Astrocyte (in vitro differentiated cells and primary cell): ENCODE results near the gene ELK1. TPM values are rescaled to one million over a fixed set of nuclear protein-coding genes. Genes with fewer than 3 reads are reported as not detected.

Source experiments
- DNase-seq: peaks from one replicate; pipeline ENCODE4 v3.0.0-alpha.2; 2010; ENCODE audit warnings: low read depth
- FAIRE-seq: peaks from 2 replicates; lab custom pipeline; 2011; peaks lifted over from hg19 to GRCh38; lab: Jason Lieb, UNC
- H2AFZ ChIP-seq: 2 replicates; pipeline ENCODE4 v1.6.0; 2012; ENCODE audit warnings: low read depth, low read length, inconsistent platforms
- H3K27ac ChIP-seq: 2 replicates; pipeline ENCODE4 v1.5.1; 2011; ENCODE audit warnings: low read depth, low read length, inconsistent platforms
- H3K27me3 ChIP-seq: 2 replicates; pipeline ENCODE4 v1.6.0; 2011; ENCODE audit warnings: low read length, inconsistent platforms; ENCODE audit not compliant: insufficient read depth
- H3K36me3 ChIP-seq: 2 replicates; pipeline ENCODE4 v1.5.1; 2011; ENCODE audit warnings: low read length, inconsistent platforms; ENCODE audit not compliant: insufficient read depth
- H3K4me1 ChIP-seq: 2 replicates; pipeline ENCODE4 v1.5.1; 2011; ENCODE audit warnings: low read length, inconsistent platforms; ENCODE audit not compliant: insufficient read depth
- H3K4me2 ChIP-seq: 2 replicates; pipeline ENCODE4 v1.6.0; 2012; ENCODE audit warnings: low read length, inconsistent platforms
- H3K4me3 ChIP-seq: 2 replicates; pipeline ENCODE4 v1.5.1; 2011; ENCODE audit warnings: low read depth, mild to moderate bottlenecking, low read length, inconsistent platforms; ENCODE audit not compliant: insufficient read depth
- H3K79me2 ChIP-seq: 2 replicates; pipeline ENCODE4 v1.6.0; 2012; ENCODE audit warnings: mild to moderate bottlenecking, low read length, inconsistent platforms; ENCODE audit not compliant: insufficient read depth
- H3K9ac ChIP-seq: 2 replicates; pipeline ENCODE4 v1.6.0; 2012; ENCODE audit warnings: mild to moderate bottlenecking, low read length, inconsistent platforms
- H3K9me3 ChIP-seq: 2 replicates; pipeline ENCODE4 v1.5.1; 2012; ENCODE audit warnings: low read depth, mild to moderate bottlenecking, low read length, inconsistent platforms; ENCODE audit not compliant: insufficient read depth
- H4K20me1 ChIP-seq: 2 replicates; pipeline ENCODE4 v1.6.0; 2012; ENCODE audit warnings: low read length, inconsistent platforms; ENCODE audit not compliant: insufficient read depth
- H3K27ac Mint-ChIP-seq: one replicate; pipeline ENCODE4 v1.8.0; 2021; ENCODE audit warnings: mild to moderate bottlenecking, mixed read lengths; ENCODE audit not compliant: unreplicated experiment
- H3K27me3 Mint-ChIP-seq: one replicate; pipeline ENCODE4 v1.8.0; 2021; ENCODE audit warnings: low read depth, mixed read lengths; ENCODE audit not compliant: unreplicated experiment
- H3K36me3 Mint-ChIP-seq: one replicate; pipeline ENCODE4 v1.8.0; 2021; ENCODE audit warnings: low read depth, mixed read lengths; ENCODE audit not compliant: unreplicated experiment
- H3K4me1 Mint-ChIP-seq: one replicate; pipeline ENCODE4 v1.8.0; 2021; ENCODE audit warnings: low read depth, mixed read lengths; ENCODE audit not compliant: unreplicated experiment
- H3K4me3 Mint-ChIP-seq: one replicate; pipeline ENCODE4 v1.8.0; 2021; ENCODE audit warnings: mild to moderate bottlenecking, moderate library complexity, mixed read lengths; ENCODE audit not compliant: unreplicated experiment
- H3K9me3 Mint-ChIP-seq: one replicate; pipeline ENCODE4 v1.8.0; 2021; ENCODE audit warnings: mild to moderate bottlenecking, mixed read lengths; ENCODE audit not compliant: unreplicated experiment
- EZH2 ChIP-seq: IDR thresholded peaks from 2 replicates; pipeline ENCODE4 v1.6.1; 2012; ENCODE audit warnings: mild to moderate bottlenecking, low read length, inconsistent platforms; ENCODE audit not compliant: insufficient read depth
- total RNA-seq: library from RNA; stranded (reverse); gene quantifications from 2 replicates; pipeline ENCODE4 v1.2.1, GENCODE V29; 2021
- TF ChIP-seq, protein P1 (sequence below): IDR thresholded peaks from 2 replicates; pipeline ENCODE4 v1.5.1; 2011; ENCODE audit warnings: low read depth, mild to moderate bottlenecking, inconsistent platforms, low read length, moderate library complexity; ENCODE audit not compliant: insufficient read depth

The ELK1 gene
- total RNA-seq, 1 donor from 2014 or later, result 34.1 TPM

DNA sequence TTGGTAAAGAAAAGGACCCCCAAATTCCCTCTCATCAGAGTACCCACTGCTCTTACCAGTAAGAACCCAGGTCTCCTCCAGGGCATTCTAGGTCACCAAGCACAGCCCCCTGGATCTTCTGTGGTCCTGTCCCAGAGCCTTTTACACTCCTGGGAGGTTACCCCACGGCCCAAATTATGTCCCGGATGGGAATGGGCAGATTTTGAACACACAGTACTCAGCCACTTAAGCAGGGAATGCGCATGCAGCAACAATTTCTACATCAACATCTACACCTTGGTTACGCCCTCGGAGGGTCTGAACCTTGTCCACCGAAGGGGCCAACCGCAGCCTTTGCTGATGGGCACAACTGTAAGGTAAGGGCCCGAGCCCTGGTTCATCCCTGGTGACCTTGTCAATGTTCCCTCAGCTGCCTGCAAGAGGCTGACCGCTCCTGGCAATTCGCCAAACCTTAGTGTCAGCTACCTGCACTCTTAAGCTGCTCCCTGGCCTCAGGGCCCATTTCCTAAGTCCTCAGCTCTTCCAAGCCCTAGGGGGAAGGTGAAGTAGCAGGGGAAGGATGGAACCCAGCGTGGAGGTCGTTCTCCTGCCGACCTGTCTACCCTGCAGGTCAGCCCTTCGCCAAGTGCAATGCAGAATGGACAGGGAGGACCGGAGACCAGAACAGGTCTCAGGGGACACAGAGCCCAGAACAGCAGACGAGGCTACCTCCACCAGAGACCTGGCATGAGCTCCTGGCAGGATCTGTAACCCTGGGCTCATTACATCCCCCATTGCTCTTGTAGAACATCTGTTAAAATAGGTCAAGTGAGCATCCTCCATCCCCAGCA is 62.2 kb downstream of the ELK1 start:
- Mint-ChIP-seq H3K36me3 (no peaks in the 10 kb centered on the region), H3K4me1 (peaks cover 10% of the 10 kb centered on the region), H3K4me3 (no peak overlapping the region), H3K27me3 (no peaks in the 10 kb centered on the region), H3K27ac (no peak overlapping the region), H3K9me3 (no peaks in the 10 kb centered on the region)
- no peaks in the 10 kb centered on the region for H3K9me3 ChIP-seq
- H3K79me2 ChIP-seq, result peaks cover 19% of the 10 kb centered on the region
- no peak overlapping the region for H3K4me3 ChIP-seq
- H3K27me3 ChIP-seq, result no peaks in the 10 kb centered on the region
- FAIRE-seq, result no peak
- no peak overlapping the region for H3K4me2 ChIP-seq
- no peak overlapping the region for H3K27ac ChIP-seq
- no peaks in the 10 kb centered on the region for H3K36me3 ChIP-seq
- no peak overlapping the region for H3K9ac ChIP-seq
- TF ChIP-seq EZH2, result no peak
- TF ChIP-seq, protein P1, sequence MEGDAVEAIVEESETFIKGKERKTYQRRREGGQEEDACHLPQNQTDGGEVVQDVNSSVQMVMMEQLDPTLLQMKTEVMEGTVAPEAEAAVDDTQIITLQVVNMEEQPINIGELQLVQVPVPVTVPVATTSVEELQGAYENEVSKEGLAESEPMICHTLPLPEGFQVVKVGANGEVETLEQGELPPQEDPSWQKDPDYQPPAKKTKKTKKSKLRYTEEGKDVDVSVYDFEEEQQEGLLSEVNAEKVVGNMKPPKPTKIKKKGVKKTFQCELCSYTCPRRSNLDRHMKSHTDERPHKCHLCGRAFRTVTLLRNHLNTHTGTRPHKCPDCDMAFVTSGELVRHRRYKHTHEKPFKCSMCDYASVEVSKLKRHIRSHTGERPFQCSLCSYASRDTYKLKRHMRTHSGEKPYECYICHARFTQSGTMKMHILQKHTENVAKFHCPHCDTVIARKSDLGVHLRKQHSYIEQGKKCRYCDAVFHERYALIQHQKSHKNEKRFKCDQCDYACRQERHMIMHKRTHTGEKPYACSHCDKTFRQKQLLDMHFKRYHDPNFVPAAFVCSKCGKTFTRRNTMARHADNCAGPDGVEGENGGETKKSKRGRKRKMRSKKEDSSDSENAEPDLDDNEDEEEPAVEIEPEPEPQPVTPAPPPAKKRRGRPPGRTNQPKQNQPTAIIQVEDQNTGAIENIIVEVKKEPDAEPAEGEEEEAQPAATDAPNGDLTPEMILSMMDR, result no peak
- peaks cover 23% of the 10 kb centered on the region for H3K4me1 ChIP-seq
- peaks cover 35% of the 10 kb centered on the region for H4K20me1 ChIP-seq
- DNase-seq, result no peak
- H2AFZ ChIP-seq, result no peak overlapping the region

DNA sequence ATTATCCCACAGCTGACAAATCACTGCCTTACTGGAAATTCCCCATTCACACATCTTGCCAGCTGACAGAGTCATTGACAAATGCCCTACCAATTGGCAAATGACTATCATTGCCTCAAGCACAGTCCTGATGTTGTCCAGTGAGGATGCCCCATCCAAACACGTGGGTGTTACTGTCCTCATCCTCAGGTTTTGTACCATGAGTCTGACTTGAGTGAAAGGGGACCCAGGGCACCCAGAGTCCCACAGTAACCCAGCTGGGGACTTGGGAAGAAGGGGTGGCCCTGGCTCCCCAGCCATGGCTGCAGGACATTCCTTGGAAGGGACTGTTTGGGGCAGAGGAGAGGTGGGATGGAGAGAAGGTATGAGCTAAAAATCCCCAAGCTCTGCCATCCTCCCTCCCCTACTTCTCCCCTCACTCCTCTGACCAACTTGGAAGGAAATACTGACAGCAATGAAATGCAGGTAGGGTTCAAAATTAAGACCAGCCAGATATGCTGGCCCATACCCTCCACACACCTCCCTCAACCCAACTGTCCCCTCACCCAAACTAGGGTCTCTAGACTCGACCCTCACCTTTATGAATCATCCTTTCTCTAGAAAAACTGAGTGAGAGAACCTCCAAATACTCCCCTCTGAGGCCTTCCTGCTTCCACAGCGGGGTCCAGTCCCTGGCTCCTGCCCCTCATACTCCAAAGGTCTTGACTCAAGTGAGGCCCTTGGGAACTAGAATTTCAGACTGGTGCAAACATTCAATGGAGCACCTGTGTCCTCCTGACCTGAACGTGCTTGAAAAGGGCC is 63.1 kb downstream of the ELK1 start:
- TF ChIP-seq, protein P1, result no peak
- TF ChIP-seq EZH2, result no peak
- H3K9me3 Mint-ChIP-seq, result no peaks in the 10 kb centered on the region

More for the DNA sequence above, 63.1 kb downstream of the ELK1 start:
- no peak overlapping the region for H3K9ac ChIP-seq
- no peak overlapping the region for H2AFZ ChIP-seq
- H3K27me3 ChIP-seq, result no peaks in the 10 kb centered on the region
- H3K4me3 ChIP-seq, result no peak overlapping the region
- H3K4me3 Mint-ChIP-seq, result no peak overlapping the region
- no peaks in the 10 kb centered on the region for H3K36me3 Mint-ChIP-seq
- H3K27ac ChIP-seq, result no peak overlapping the region
- H3K27ac Mint-ChIP-seq, result no peak overlapping the region
- H3K27me3 Mint-ChIP-seq, result no peaks in the 10 kb centered on the region
- no peaks in the 10 kb centered on the region for H3K9me3 ChIP-seq
- peaks cover 10% of the 10 kb centered on the region for H3K4me1 Mint-ChIP-seq
- FAIRE-seq, result peak; percentile 84
- peaks cover 37% of the 10 kb centered on the region for H4K20me1 ChIP-seq
- H3K79me2 ChIP-seq, result peaks cover 27% of the 10 kb centered on the region
- no peaks in the 10 kb centered on the region for H3K36me3 ChIP-seq
- no peak for DNase-seq
- peaks cover 24% of the 10 kb centered on the region for H3K4me1 ChIP-seq
- no peak overlapping the region for H3K4me2 ChIP-seq
